ENCODE measurements around the gene CFAP119.

The CFAP119 gene

DNA sequence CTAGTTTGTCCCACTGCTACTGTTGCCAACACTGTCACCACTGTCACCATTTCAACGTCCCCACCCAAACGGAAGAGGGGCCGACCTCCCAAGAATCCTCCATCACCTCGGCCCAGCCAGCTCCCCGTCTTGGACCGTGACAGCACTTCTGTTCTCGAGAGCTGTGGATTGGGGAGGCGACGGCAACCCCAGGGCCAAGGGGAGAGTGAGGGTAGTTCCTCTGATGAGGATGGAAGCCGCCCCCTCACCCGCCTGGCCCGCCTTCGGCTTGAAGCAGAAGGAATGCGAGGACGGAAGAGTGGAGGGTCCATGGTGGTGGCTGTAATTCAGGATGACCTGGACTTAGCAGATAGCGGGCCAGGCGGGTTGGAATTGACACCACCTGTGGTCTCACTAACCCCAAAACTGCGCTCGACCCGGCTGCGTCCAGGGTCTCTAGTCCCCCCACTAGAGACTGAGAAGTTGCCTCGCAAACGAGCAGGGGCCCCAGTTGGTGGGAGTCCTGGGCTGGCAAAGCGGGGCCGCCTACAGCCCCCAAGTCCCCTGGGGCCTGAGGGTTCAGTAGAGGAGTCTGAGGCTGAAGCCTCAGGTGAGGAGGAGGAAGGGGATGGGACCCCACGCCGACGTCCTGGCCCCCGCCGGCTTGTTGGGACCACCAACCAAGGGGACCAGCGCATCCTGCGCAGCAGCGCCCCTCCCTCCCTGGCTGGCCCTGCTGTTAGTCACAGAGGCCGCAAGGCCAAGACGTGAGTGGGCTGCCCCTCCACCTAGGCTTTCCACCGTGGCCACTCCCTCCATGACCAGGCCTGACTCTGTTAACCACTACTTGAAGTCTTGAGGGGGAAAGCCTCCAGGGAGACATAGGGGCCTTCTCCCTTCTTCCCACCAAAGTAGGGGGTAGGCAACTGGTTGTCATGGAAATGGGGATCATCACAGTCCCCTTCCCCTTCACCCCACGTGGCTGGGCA, 22.6 kb downstream of the CFAP119 start:
- no peak for DNase-seq

DNA sequence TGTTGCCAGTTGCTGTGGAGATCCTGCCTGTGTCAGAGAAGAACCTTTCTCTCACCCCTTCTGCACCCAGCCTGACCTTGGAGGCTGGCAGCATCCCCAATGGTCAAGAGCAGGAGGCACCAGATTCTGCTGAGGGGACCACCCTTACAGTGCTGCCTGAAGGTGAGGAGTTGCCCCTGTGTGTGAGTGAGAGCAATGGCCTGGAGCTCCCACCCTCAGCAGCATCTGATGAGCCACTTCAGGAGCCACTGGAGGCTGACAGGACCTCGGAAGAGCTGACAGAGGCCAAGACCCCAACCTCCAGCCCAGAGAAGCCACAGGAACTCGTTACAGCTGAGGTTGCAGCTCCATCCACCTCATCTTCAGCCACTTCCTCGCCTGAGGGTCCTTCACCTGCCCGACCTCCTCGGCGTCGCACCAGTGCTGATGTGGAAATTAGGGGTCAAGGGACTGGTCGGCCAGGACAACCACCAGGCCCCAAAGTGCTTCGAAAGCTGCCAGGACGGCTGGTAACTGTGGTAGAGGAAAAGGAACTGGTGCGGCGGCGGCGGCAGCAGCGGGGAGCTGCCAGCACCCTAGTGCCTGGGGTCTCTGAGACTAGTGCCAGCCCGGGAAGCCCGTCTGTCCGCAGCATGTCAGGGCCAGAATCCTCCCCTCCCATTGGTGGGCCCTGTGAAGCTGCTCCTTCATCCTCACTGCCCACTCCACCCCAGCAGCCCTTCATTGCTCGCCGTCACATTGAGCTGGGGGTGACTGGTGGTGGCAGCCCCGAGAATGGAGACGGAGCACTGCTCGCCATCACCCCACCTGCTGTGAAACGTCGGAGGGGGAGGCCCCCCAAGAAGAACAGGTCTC, 23.8 kb downstream of the CFAP119 start:
- DNase-seq = no peak

DNA sequence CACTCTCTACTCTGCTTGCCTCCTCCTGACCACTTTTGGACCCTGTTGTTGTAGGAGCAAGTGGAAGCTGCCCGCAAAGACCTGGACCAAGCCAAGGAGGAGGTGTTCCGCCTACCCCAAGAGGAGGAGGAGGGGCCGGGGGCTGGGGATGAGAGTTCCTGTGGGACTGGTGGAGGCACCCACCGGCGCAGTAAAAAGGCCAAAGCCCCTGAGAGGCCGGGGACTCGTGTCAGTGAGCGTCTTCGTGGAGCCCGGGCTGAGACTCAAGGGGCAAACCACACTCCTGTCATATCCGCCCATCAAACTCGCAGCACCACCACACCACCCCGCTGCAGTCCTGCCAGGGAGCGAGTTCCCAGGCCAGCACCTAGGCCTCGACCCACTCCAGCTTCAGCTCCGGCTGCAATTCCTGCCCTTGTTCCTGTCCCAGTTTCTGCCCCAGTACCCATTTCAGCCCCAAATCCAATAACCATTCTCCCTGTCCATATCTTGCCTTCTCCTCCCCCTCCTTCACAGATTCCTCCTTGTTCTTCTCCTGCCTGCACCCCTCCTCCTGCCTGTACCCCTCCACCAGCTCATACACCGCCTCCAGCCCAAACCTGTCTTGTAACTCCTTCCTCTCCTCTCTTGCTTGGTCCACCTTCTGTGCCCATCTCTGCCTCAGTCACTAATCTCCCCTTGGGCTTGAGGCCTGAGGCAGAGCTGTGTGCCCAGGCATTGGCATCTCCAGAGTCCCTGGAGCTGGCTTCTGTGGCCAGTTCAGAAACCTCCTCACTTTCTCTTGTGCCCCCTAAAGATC, 24.7 kb downstream of the CFAP119 start:
- DNase-seq = no peak

DNA sequence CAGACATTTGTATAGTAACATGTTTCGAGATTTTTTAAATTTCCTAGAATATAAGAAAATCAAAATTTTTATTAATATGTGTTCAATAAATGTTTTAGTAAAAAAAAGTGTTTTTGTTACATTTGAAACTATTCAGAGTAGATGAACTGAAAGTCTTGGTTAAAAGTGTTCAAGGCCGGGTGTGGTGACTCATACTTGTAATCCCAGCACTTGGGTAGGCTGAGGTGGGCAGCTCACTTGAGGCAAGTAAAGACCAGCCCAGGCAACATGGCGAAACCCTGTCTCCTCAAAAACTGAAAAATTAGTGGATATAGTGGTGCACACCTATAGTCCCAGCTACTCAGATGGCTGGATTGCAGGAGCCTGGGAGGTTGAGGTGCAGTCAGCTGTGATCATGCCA, 30.5 kb downstream of the CFAP119 start:
- DNase-seq = no peak

DNA sequence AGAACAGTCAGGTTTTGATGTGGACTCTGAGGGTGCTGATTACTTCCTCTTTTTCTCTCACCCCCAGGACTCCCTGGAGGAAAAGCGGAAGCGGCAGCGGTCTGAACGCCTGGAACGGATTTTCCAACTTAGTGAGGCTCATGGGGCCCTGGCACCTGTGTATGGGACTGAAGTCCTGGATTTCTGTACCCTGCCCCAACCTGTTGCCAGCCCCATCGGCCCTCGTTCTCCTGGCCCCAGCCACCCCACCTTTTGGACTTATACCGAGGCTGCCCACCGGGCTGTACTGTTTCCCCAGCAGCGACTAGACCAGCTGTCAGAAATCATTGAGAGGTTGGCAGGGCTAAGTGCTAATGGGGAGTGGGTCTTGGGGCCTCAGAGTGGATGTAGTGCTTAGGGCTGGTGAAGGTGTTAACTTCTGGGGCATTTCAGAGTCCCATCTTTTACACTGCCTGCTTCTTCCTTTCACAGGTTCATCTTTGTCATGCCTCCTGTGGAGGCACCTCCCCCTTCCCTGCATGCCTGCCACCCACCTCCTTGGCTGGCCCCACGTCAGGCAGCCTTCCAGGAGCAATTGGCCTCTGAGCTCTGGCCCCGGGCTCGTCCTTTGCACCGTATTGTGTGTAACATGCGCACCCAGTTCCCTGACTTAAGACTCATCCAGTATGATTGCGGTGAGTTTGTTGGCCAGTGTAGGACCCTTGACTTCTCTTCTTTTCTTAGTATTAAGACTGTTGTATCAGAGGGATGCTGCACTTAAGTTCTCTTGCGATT, 32.8 kb downstream of the CFAP119 start:
- no peak for DNase-seq

DNA sequence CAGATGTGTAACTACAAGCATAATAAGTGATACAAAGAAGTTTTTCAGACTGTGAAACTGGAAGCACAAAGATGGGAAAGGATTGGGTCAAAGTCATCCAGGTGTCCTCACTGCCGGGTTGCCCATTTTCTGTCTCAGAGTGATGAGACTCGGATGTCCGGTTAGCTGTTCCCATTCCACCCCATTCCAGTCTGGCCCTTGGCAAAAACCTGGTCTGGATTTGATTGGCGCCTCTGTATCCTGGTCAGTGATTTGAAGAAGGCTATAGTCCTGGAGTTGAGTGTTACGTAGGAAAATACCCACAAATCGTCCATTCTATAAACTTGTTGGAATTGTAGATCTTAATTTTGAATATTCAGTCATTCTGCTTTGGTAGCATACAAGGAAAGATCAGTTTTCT, 33.5 kb downstream of the CFAP119 start:
- no peak for DNase-seq

DNA sequence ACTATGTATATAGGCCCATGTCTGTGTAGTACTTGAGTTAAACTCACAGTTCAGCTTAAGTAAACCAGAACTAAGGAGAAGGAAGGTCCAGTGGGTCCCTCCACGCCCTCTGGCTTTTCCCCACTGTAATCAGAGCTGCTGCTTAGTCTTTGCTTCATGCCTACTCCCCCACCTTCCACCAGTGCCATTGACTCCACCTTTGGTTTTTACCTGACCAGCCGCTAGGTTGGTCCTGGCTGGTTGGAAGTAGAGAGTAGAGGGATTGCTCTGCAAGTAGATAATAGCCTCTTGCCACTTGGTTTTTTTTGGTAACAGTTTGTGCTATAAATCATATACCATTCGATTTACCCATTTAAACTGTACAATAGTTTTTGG, 36.5 kb downstream of the CFAP119 start:
- no peak for DNase-seq

DNA sequence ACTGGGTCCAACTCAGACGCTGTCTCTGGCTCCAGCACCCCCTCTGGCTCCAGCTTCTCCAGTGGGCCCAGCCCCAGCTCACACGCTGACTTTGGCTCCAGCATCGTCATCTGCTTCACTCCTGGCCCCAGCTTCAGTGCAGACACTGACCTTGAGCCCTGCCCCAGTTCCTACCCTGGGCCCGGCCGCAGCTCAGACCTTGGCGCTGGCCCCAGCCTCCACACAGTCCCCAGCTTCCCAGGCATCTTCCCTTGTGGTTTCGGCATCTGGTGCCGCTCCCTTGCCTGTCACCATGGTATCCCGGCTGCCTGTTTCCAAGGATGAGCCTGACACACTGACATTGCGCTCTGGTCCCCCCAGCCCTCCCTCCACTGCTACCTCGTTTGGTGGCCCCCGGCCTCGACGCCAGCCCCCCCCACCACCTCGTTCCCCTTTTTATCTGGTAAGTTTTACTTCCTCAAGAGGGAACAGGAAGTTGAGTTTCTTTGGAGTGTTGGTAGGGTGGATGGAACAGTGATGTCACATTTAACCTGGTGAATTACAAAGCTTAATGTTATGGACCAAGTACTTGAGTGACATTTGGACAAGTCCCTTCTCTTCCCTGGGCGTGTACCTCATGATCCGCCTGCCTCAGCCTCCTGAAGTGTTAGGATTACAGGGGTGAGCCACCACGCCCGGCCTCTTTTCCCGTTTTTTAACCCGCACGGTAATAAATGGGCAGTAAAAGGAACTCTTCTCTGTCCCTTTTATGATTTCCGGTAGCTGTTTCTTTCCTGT, 37.0 kb downstream of the CFAP119 start:
- DNase-seq = no peak

DNA sequence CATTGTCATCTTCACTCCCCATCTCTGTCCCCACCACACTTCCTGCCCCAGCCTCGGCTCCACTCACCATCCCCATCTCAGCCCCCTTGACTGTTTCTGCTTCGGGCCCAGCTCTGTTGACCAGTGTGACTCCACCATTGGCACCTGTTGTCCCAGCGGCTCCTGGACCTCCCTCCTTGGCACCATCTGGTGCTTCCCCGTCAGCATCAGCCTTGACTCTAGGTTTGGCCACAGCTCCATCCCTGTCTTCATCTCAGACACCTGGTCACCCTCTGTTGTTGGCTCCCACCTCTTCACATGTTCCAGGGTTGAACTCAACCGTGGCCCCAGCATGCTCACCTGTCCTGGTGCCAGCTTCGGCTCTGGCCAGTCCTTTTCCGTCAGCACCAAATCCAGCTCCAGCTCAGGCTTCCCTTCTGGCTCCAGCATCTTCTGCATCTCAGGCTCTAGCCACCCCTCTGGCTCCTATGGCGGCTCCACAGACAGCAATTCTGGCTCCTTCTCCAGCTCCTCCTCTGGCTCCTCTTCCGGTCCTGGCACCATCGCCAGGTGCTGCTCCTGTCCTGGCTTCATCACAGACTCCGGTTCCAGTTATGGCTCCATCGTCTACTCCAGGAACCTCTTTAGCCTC, 38.0 kb downstream of the CFAP119 start:
- no peak for DNase-seq

DNA sequence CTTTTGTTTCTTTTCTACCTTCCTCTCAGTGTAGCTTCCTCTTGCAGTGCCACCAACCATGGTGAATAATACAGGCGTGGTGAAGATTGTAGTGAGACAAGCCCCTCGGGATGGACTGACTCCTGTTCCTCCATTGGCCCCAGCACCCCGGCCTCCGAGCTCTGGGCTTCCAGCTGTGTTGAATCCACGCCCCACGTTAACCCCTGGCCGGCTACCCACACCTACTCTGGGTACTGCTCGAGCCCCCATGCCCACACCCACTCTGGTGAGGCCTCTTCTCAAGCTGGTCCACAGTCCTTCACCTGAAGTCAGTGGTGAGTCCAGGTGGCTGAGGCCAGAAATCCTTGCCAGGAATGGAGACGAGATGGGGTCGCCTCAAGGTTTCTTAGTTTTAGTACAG, 38.9 kb downstream of the CFAP119 start:
- DNase-seq = no peak

DNA sequence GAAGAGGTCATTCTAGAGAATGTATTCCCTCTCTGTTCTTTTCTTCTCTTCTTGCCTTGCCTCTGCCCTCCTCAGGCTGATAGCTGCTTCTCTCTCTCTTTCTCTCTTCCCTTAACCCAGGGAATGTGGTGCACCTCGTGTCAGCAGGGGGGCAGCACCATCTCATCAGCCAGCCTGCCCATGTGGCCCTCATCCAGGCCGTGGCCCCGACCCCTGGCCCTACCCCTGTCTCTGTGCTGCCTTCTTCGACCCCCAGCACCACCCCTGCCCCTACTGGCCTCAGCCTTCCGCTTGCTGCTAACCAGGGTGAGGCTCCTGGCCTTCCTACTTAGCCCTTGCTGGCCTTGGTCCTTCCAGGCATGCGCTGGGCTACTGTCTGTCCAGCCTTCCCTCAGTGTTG, 39.4 kb downstream of the CFAP119 start:
- DNase-seq = no peak

DNA sequence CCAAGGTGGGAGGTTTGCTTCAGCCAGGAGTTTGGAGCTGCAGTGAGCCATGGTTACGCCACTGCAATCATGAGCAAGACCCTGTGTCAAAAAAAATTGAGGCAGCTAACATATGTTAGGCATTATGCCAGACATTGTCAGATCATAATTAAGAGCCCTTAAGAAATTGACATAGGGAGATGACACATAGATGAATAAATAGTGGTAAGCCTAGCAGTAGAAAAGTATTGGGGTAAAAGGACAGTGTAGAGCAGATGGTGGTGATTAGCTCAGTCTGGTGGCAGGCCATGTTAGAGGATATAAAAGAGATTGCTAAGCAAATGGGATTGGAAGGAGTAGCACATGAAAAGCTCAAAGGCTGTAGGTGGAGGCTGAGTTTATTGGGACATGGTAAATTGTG, 40.3 kb downstream of the CFAP119 start:
- DNase-seq = no peak

DNA sequence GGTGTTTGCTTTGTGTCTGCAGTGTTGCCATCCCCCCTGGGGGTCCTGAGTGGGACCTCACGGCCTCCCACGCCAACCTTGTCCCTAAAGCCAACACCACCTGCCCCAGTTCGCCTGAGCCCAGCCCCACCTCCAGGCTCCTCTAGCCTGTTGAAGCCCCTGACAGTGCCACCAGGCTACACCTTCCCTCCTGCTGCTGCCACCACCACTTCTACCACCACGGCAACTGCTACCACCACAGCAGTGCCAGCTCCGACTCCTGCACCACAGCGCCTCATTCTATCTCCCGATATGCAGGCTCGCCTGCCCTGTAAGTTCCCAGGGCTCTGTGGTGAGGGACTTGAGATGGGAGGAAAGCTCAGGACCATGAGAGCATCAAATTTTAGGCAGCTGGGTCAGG, 40.7 kb downstream of the CFAP119 start:
- no peak for DNase-seq

DNA sequence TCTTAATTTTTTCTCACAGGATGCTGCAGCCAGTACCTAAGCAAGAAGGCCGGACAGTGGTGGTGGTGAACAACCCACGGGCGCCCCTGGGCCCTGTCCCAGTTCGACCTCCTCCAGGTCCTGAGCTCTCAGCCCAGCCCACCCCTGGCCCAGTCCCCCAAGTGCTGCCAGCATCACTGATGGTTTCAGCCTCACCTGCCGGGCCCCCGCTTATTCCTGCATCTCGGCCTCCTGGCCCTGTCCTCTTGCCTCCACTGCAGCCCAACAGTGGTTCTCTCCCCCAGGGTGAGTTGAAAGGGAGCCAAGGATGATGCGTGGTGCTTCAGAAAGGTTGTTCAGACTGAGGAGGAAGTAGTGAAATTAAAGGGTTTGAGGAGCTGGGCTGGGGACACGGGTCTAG, 41.2 kb downstream of the CFAP119 start:
- DNase-seq = no peak

DNA sequence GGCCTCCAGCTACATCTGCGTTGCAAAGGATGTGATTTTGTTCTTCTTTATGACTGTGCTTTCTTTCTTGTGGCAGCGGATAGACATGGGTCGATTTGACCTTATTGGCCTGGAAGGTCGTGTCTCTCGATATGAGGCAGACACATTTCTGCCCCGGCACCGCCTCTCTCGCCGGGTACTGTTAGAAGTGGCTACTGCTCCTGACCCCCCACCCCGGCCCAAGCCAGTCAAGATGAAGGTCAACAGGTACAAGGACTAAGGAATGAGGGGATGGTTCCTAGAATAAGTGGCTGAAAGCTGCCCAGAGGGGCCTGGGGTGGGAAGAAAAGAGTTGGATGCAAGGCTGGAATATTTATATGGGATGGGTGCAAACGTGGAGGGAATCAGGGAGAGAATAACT, 41.8 kb downstream of the CFAP119 start:
- DNase-seq = no peak

DNA sequence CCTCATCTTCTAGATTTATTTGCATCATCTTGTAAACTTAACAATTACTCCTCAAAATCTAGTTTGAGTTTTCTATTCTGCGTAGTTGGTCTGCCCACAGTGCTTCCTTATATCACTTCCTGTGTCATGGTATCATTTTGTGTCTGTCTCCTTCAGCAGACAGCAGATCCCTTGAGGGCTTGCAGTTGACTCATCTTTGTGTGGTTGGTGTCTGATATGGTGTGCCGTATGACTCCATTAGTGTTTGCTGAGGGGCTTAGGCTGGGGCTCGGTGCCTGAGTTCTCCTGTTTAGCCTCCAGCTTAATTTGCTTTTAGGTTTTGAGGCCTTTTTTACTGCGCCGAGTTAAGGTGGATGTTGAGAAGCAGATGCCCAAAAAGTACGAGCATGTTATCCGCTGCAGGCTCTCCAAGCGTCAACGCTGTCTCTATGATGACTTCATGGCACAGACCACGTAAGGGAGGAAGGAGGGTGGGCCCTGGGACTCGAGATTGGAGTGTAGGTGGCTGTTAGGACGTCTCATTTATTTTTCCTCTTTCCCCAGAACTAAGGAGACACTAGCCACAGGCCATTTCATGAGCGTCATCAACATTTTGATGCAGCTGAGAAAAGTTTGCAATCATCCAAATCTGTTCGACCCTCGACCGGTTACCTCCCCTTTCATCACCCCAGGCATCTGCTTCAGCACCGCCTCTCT, 46.0 kb downstream of the CFAP119 start:
- no peak for DNase-seq

DNA sequence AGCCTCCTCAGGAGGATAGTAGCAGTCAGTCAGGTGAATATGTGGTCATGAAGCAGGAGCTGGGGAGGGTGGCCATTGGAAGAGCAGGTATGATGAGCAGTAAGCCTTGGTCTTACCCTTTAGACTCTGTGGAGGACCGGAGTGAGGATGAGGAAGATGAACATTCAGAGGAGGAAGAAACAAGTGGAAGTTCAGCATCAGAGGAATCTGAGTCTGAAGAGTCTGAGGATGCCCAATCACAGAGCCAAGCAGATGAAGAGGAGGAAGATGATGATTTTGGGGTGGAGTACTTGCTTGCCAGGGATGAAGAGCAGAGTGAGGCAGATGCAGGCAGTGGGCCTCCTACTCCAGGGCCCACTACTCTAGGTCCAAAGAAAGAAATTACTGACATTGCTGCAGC, 50.1 kb downstream of the CFAP119 start:
- no peak for DNase-seq

DNA sequence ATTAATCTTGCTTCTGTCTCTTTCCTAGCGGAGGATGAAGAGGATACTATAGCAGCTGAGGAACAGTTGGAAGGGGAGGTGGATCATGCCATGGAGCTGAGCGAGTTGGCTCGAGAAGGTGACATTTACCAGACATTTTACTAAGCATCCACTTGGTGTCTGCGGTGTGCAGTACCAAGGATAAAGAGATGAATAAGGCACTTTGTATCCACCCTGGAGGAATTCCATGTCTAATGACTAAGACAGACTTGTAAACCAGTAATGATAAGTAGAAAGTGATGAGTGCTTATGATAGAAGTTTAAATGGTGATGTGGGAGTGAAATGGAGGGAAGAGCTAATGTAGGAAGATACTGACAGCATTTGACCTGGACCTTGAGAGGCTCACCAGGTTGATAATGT, 50.9 kb downstream of the CFAP119 start:
- no peak for DNase-seq
